ENCODE data around the gene SLC28A3. TPM values are rescaled to one million over a fixed set of nuclear protein-coding genes. Genes with fewer than 3 reads are reported as not detected.

Gene SLC28A3
- total RNA-seq, 1 donor from 2014 or later = 0.53 TPM

DNA sequence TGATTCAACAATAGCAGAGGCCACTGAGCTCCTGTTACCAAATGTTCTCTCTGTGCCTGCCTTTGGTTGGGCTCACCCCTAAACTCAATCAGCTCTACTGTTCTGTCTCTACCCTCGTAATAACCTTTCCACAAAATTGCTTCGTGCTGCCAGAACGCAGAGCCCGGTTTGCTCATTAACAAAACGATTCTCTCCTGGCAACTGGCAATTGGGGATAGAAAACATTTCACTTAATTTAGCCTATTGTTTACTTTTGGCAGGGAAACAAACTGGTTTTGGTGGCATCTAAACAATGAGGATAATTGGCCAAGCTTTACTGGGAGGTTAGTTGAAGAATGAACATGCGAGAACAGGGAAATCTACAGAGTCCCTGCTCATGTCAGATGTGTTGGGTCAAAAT, 56.6 kb downstream of the SLC28A3 start:
- Histone ChIP-seq H3K27me3 (ENCODE audit: control insufficient read depth, insufficient read depth, low read length) (no peaks in the 10 kb centered on the region), H3K36me3 (ENCODE audit: control insufficient read depth, insufficient read depth, low read length) (no peaks in the 10 kb centered on the region), H3K4me3 (ENCODE audit: low read depth, low read length) (no peak overlapping the region)
- DNase-seq (ENCODE audit: low read depth) (no peak), FAIRE-seq (no peak)
- TF ChIP-seq, protein P1, sequence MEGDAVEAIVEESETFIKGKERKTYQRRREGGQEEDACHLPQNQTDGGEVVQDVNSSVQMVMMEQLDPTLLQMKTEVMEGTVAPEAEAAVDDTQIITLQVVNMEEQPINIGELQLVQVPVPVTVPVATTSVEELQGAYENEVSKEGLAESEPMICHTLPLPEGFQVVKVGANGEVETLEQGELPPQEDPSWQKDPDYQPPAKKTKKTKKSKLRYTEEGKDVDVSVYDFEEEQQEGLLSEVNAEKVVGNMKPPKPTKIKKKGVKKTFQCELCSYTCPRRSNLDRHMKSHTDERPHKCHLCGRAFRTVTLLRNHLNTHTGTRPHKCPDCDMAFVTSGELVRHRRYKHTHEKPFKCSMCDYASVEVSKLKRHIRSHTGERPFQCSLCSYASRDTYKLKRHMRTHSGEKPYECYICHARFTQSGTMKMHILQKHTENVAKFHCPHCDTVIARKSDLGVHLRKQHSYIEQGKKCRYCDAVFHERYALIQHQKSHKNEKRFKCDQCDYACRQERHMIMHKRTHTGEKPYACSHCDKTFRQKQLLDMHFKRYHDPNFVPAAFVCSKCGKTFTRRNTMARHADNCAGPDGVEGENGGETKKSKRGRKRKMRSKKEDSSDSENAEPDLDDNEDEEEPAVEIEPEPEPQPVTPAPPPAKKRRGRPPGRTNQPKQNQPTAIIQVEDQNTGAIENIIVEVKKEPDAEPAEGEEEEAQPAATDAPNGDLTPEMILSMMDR (IDR thresholded peaks at IDR 0.05; ENCODE audit: insufficient read depth, low read length, severe bottlenecking) = no peak

- DNase-seq (ENCODE audit: low read depth) (peak; percentile 44), FAIRE-seq (no peak)
- TF ChIP-seq, protein P1 (IDR thresholded peaks at IDR 0.05; ENCODE audit: insufficient read depth, low read length, severe bottlenecking) = no peak
- Histone ChIP-seq H3K4me3 (ENCODE audit: low read depth, low read length) (no peak overlapping the region), H3K27me3 (ENCODE audit: control insufficient read depth, insufficient read depth, low read length) (no peaks in the 10 kb centered on the region), H3K36me3 (ENCODE audit: control insufficient read depth, insufficient read depth, low read length) (no peaks in the 10 kb centered on the region)
Observed at GRCh38 chr9:84278130-84278529, 62.4 kb downstream of the SLC28A3 start.

- no peaks in the 10 kb centered on the region for H3K36me3 ChIP-seq (ENCODE audit: control insufficient read depth, insufficient read depth, low read length)
- FAIRE-seq (peak; percentile 93), DNase-seq (ENCODE audit: low read depth) (peak; percentile 97)
- H3K4me3 ChIP-seq (ENCODE audit: low read depth, low read length) = no peak overlapping the region
- H3K27me3 ChIP-seq (ENCODE audit: control insufficient read depth, insufficient read depth, low read length) = peaks cover 1% of the 10 kb centered on the region
- TF ChIP-seq, protein P1 (IDR thresholded peaks at IDR 0.05; ENCODE audit: insufficient read depth, low read length, severe bottlenecking) = no peak
Observed at GRCh38 chr9:84277646-84278045, 62.9 kb downstream of the SLC28A3 start.

DNA sequence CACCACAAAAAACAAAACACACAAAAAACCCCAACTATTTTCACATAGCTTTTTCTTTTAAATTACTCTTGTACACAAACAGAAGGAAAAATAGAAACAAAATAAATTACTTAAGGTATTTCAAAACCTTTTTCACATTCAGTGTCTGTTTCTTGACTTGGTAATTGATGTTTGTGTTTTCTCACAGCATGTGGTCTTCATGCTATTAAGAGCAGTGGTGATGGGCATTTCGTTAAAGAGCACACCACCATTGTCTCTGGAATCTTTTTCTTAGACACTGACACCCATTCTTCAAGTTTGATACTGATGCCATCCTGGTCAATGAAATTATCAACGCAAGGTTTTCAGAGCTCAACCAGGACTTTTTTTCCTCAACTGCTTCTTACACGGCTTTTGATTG, 63.8 kb downstream of the SLC28A3 start:
- Histone ChIP-seq H3K27me3 (ENCODE audit: control insufficient read depth, insufficient read depth, low read length) (peaks cover 1% of the 10 kb centered on the region), H3K36me3 (ENCODE audit: control insufficient read depth, insufficient read depth, low read length) (no peaks in the 10 kb centered on the region), H3K4me3 (ENCODE audit: low read depth, low read length) (no peak overlapping the region)
- DNase-seq (ENCODE audit: low read depth) (no peak), FAIRE-seq (no peak)
- TF ChIP-seq, protein P1 (IDR thresholded peaks at IDR 0.05; ENCODE audit: insufficient read depth, low read length, severe bottlenecking) = no peak

DNA sequence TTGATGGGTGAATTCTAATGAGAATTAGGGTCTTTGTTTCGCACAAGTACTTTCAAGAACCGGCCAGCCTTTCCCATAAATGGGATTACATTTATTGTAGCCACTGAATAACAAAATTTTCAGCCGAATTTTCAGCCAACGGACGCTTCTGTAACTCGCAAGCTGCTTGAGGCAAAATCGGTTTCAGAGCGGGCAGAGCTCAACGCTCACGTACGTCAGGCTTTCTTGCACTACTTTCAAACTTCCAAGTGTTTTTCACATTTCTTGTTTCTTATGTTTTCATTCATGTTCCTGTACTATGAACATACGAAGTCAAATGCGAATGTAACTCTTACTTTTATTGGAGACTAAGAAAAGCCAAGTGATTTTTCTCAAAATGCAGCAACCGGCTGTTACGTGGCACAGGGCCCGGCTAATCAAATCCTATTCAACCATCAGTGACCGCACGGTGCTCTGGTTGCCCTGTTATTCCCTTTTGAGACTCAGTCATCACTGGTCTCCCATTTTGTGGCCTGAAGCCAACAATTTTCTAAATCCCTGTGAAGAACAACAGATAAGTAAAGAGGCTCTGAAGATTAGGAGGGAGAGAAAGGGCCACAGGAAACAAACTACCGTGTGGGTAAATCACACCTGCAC, 68.5 kb downstream of the SLC28A3 start:
- TF ChIP-seq, protein P1 (IDR thresholded peaks at IDR 0.05; ENCODE audit: insufficient read depth, low read length, severe bottlenecking) = no peak
- Histone ChIP-seq H3K27me3 (ENCODE audit: control insufficient read depth, insufficient read depth, low read length) (peaks cover 4% of the 10 kb centered on the region), H3K4me3 (ENCODE audit: low read depth, low read length) (no peak overlapping the region), H3K36me3 (ENCODE audit: control insufficient read depth, insufficient read depth, low read length) (no peaks in the 10 kb centered on the region)
- FAIRE-seq = no peak
- no peak for DNase-seq (ENCODE audit: low read depth)

- DNase-seq (ENCODE audit: low read depth) = peak; percentile 34
- Histone ChIP-seq H3K4me3 (ENCODE audit: low read depth, low read length) (no peak overlapping the region), H3K27me3 (ENCODE audit: control insufficient read depth, insufficient read depth, low read length) (peaks cover 4% of the 10 kb centered on the region), H3K36me3 (ENCODE audit: control insufficient read depth, insufficient read depth, low read length) (no peaks in the 10 kb centered on the region)
- TF ChIP-seq, protein P1 (IDR thresholded peaks at IDR 0.05; ENCODE audit: insufficient read depth, low read length, severe bottlenecking) = no peak
- FAIRE-seq = no peak
Observed at GRCh38 chr9:84271531-84271900, 69.0 kb downstream of the SLC28A3 start.
